HG02970 (cell line): ENCODE data around the gene APOBEC3F.

Source experiments
- ATAC-seq: cut with Tn5 transposase; IDR thresholded peaks from one replicate; pipeline ENCODE4 v1.9.1; 2021; ENCODE audit warnings: mild to moderate bottlenecking, moderate library complexity, moderate number of reproducible peaks; ENCODE audit not compliant: unreplicated experiment, low FRiP score

Gene APOBEC3F

DNA sequence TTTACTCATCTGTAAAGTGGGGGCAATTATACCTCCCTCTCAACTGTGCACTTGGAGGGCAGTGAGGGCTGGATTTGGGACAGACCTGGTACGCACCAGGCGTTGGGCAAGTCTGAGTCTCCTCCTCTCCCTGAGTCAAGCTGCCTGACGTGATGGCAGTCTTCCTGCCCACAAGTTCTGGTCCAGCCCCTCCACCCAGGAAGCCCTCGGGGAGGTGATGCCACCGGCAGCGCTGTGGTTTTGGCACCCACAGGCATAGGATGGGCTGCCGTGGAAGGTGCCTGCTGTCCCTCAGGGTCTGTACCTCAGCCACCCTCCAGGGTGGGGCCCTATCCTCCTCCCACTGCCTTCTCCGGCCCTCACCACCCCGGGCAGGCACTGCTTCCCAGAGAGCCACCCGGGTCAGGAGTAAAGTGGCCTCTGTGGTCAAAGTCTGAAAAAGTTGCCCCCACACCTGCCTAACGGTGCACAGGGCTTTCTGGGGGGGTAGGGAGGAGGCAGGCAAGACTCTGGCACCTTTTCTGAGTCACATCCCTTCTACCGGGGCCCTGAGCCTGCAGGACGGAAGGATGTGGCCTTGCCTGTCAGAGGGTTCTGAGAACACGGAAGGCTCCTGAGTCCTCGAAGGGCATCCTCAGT lies 49.9 kb downstream of the APOBEC3F start:
- no peak for ATAC-seq

- ATAC-seq: no peak
Measured at GRCh38 chr22:39091126-39092081, 50.7 kb downstream of the APOBEC3F start.

DNA sequence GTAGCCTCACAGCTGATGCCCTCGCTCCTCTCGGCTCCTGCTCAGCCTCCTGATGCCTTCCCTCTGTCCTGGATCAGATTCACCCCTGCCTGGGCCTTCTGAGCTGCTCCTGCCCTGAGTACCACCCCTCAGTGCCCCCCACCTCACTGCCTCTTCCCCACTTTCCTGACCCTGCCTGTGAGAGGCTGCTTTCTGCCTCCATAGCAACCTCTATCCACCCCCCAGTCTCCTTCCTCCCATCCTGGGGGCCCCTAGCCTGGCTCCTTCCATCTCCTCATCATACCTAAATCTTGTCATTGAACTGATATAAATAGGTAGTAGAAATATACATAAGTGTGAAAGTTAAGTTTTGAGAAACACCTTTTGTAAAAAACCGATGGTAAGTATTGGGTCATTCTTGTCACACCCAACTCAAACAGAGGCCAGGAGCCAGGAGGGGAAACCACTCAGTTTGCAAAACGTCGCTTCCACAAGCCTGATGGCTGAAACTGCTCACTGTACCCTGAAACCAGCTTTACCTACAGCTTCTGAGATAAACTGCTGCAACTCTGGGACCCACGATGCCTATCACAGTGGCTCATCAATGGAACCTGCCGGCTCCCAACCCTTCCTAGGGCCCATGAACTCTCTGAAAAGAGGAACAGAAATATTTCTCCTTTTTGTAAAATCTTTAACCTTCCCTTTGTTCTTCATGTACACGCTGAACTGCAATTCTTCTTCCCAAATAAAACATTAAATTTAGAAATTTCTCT lies 51.6 kb downstream of the APOBEC3F start:
- no peak for ATAC-seq

GRCh38 chr22:39094717-39095389 lies 54.2 kb downstream of the APOBEC3F start:
- no peak for ATAC-seq

DNA sequence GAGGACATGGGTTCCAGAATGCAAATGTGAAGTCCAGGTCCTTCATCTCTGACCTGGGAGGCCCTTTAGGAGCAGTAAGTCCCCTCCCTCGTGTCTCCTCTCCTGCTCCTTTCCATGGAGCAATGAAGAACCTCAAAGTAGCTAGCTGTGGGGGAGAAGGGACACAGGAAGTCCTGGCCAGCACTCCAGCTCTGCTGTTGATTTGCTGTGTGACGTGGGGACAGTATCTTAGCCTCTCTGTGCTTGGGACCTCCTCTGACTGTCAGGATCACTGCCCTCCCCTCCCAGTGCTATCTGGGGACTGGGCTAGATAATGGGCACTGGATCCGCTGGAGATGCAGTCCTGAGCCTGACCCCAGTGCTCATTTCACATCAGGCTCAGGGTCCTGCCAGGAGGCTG lies 55.3 kb downstream of the APOBEC3F start:
- ATAC-seq: no peak

DNA sequence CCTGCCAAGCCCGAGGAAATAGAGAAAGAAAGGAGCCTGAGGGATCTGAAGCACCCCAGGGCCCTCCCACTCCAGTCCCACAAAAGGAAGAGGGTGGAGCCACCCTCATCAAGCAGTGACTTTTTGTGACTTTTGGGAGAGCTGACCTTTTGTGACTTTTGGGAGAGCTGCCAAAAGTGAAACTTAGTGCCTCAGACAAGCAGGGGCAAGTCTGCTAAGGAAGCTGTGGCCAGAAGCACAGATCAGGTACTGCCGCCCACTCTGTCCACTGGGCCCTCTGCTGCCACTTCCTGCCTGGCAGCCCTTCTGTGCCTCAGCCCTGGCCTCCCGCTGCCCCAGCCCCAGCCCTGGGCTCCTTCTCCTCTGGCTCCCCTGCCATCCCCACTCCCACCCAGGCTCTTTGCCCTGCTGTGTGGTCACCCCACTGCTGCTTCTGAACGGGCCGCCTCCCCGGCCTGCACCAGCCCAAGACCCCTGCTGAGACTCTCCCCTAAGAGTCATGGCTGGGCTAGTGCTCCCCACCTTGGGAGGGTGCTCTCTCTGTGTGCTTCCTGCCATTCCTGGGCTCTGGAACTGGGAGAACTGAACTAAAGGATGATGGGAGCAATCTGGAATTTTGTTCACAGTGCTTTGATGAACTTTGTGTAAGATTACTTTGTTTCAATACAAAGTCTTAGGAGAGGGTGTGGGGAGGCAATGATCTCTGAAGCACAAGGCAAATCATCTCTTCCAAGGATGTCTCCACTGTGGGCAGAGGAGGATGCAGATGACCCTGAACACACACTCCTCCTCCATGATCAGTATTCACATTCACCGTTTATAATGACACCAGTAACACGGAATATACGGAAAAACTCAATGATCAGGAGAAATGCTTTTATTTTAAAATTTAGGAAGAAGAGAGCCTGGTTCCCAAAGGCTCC lies 56.7 kb downstream of the APOBEC3F start, which contains the start of gene APOBEC3H:
Gene APOBEC3H, plus strand, starts transcription at position 147 of the 923 bp plus-strand sequence. CDS start 3,035 bp downstream, outside the sequence.
- ATAC-seq: no peak

DNA sequence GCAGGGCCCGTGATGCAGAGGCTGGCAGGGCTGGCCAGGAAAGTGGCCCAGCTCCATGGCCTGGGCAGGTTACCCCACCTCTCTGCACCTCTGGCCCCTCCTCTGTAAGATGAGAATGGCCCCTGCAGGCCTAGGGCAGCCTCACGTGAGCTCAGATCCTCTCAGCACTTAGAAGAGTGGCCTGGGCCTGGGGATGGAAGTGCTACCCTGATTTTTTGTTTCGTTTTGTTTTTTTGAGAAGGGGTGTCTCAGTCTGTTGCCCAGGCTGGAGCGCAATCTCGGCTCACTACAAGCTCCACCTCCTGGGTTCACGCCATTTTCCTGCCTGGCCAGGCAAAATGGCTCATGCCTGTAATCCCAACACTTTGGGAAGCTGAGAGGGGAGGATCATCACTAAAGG lies 57.4 kb downstream of the APOBEC3F start:
- ATAC-seq: no peak

DNA sequence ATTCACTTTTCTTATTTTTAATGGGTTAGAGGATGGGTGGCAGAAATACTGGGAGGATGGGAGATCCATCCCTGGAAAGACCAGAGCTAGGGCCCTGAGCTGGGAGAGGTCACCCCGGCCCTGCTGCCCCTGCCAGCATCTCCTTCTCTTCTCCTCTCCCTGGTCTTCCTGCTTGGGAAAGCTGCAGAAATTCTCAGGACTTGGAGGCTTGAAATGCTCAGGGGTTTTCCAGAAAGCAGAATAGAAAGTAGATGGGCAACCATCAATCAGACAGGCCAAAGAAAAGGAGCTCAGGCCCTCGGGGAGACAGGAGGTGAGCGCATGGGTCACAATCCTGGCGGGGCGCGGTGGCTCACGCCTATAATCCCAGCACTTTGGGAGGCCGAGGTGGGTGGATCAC lies 57.9 kb downstream of the APOBEC3F start:
- ATAC-seq: no peak

- no peak for ATAC-seq
Measured at GRCh38 chr22:39101226-39101625, 60.6 kb downstream of the APOBEC3F start.

- ATAC-seq: no peak
Measured at GRCh38 chr22:39103431-39103830, 62.8 kb downstream of the APOBEC3F start.
